22Rv1 (cell line): Measurements from ENCODE around the gene DPH1.

Experiments used
- H3K27ac ChIP-seq: fragments of 450-650 bp; 2 replicates; pipeline ENCODE4 v1.5.1; 2017
- ZFX ChIP-seq: fragments of 450-650 bp; IDR thresholded peaks from 2 replicates; pipeline ENCODE4 v1.6.1; 2017; ENCODE audit warnings: antibody characterized with exemption, borderline replicate concordance
- TF ChIP-seq, protein P1 (sequence below): fragments of 450-650 bp; IDR thresholded peaks from 2 replicates; pipeline ENCODE4 v1.5.1; 2017; ENCODE audit warnings: mild to moderate bottlenecking

DPH1 gene

DNA sequence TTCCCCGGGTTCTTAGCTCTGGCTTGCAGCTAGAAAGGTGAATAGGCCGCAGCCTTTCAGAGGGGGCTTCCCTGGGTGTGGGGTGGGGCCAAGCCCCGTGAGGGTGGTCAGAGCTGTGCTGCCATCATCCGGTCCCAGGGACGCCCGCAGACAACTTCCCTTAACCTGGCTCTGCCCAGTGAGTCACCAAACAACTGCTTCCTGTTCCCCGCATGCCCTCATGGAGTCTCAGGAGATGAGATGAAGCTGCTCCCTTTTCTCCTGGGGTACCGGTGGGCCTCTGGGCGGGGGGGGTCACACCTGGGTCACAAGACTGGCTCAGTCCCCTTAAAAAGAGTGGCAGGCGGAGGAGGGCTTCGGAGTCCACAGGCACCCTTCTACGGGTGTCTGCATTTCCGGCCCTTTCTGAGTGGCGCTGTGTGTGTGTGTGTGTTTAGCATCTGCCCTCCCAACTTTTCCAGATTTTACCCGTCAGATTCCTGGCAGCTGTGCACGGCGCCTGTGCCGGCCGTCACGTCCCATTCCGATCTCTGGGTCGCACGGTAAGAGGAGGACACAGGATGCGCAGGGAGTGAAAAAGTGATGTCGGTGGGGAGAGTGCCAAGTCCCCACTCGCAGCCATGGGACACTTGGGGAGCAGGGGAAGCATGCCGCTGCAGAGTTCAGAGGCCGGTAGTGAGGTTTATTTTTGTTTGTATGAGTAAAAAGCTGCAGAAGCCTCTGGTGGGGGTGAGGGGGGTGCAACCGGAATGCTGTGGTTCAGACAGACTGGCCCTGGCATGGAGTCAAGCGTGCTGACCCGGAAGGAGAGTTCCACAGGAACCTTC, 41.7 kb downstream of the DPH1 start:
- H3K27ac ChIP-seq: no peak overlapping the region
- TF ChIP-seq, protein P1, sequence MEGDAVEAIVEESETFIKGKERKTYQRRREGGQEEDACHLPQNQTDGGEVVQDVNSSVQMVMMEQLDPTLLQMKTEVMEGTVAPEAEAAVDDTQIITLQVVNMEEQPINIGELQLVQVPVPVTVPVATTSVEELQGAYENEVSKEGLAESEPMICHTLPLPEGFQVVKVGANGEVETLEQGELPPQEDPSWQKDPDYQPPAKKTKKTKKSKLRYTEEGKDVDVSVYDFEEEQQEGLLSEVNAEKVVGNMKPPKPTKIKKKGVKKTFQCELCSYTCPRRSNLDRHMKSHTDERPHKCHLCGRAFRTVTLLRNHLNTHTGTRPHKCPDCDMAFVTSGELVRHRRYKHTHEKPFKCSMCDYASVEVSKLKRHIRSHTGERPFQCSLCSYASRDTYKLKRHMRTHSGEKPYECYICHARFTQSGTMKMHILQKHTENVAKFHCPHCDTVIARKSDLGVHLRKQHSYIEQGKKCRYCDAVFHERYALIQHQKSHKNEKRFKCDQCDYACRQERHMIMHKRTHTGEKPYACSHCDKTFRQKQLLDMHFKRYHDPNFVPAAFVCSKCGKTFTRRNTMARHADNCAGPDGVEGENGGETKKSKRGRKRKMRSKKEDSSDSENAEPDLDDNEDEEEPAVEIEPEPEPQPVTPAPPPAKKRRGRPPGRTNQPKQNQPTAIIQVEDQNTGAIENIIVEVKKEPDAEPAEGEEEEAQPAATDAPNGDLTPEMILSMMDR: no peak
- no peak for TF ChIP-seq ZFX

DNA sequence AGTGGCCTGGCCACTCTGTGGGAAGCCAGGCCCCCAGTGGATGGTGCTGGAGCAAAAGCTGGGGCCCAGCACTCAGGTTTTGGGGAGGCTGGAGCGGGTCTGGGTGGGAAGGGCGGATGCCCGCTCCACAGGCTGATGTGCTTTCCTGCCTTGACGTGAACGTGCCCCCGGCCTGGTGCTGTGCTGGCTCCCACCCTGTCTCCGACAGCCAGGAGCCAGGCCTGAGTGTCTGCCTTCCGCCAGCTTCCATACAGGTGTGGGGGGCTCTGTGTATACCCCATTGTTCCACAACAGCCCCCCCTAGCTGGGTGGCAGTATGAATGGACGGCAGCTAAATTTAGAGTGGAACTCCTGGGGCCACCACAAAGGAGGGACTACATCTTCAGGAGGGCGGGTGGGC, 45.0 kb downstream of the DPH1 start:
- H3K27ac ChIP-seq: no peak overlapping the region

DNA sequence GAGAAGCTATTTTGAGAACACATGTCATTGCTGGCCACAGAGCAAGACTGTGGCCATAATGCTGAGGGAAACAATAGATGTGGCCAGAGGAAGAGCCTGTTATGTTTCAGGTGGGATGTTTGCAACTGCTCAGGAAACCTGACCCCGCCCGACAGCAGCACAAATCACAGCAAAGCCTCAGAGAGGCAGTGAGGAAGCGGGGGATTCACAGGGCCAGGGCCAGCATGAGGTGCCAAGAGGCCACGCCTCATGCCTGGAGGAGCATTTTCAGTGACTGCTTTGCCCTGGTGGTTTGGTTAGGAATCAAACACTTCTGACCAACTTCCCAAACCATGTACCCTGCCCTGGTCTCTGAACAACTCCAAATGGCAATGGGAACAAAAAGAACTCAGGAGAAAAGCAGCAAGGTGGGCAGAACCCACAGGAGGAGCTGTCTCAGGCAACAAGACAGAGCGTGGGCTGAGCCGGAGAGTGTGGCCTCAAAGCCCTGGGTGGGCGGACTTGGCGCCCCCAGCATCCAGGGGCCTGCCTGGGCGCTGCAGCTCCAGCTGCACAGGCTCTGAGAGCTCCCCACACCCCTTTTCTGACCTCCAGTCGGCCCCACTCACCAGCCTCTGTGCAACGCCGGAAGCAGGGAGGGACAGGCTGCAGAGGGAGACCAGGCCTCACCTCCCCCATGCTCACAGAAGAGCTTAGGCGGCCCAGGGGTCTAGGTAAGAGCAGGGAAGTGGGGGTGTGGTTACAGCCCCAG, 45.6 kb downstream of the DPH1 start:
- no peak overlapping the region for H3K27ac ChIP-seq
- TF ChIP-seq ZFX: no peak
- TF ChIP-seq, protein P1: no peak

More for the DNA sequence above, 45.0 kb downstream of the DPH1 start:
- TF ChIP-seq, protein P1: no peak
- TF ChIP-seq ZFX: no peak

DNA sequence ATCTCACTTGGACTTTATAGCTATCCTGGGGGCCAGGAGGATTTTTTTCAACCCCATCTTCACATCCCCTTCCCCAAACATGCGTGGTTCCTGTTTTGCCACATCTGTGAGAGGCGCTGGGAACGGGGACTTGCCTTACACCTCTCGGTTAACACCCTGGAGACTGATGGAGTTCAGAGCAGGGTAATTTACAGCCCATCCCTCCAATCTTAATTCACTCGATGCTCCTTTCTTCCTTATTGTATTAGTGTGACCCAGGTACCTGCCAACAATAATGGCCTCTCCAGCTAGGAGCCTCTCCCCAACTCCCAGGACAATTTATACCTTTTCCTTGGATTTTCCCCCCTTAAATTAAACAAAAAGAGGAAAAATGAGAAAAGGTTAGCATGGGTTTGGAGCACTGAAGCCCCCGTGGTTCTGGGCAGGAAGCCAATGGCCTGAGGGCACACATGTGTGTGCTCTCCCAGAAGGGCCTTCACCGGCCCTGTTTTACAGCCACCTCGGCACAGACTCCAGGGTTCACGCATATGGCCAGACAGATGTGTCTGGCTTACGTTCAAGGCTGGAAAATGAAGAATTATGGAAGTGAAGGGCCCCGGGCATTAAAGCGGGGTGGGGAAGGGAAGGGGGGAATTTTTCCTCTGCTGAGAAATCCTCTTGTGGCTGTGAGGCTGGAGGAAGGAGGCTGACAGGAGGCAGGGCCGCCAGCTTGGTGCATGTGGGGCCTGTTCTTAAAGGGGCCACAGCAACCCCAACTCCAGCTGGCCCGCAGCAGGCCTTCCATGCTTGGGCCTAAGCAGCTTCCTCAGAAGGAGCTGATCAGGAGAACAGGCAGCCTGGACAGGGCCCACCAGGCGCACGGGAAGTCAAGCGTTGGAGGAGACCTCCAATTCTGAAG, 46.4 kb downstream of the DPH1 start:
- TF ChIP-seq, protein P1: no peak
- no peak for TF ChIP-seq ZFX
- no peak overlapping the region for H3K27ac ChIP-seq

DNA sequence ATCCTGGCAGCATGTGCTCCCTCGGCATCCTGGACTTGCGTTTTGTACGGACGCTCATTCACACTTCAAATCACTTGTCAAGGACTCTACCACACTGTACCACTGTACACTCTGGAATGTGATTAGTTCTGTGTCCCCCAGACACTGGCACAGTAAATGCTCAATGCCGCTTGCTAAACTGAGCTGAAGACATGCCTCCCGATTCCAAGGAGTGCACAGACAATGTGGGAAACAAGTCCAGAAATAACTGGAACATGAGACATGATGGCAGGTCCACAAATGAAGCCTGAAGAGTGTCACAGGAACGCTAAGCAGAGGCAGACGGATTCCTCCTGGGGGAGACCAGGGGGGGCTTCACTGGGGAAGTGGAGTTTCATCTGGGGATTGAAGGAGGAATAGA, 47.1 kb downstream of the DPH1 start:
- TF ChIP-seq, protein P1: no peak
- no peak for TF ChIP-seq ZFX
- H3K27ac ChIP-seq: no peak overlapping the region

DNA sequence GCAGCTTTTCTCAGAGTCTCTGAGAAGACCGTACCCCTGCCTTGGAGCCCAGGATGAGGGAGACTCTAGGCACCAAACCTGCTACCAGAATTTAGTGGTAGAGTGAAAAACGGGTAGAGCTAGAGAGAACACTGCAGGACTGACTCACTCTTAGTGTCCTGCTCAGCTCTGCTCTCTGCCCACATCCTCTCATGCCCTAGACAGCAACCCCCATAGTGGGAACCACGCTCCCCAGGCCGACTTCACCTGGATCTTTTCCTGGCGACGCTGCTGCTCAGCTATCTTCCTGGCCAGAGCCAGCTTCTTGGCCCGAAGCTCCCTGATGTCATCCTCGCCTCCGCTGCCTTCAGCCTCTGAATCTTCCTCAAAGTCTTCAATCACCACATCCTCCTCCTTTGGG, 51.6 kb downstream of the DPH1 start:
- H3K27ac ChIP-seq: no peak overlapping the region
- TF ChIP-seq, protein P1: no peak
- TF ChIP-seq ZFX: no peak
